ENCODE data around the gene CCNB1IP1. TPM values are rescaled to one million over a fixed set of nuclear protein-coding genes. Genes with fewer than 3 reads are reported as not detected.
"Not testable (repeated sequence)": the region's sequence is repeated elsewhere in the genome, so short reads cannot be mapped to it uniquely, and the experiment has no call there.

CCNB1IP1 gene
- polyA plus RNA-seq, 3 donors = 27.7 to 59.4 (median 40.7) TPM

- WGBS, 3 donors = 98 to 100% (median 98%) methylated on average over 2 of the region's 2 CpGs
- H3K27ac ChIP-seq (ENCODE audit: low read depth, low read length) = no peak overlapping the region
Observed at GRCh38 chr14:20277409-20277808, 55.7 kb downstream of the CCNB1IP1 start.

GRCh38 chr14:20274062-20274461 lies 59.0 kb downstream of the CCNB1IP1 start:
- WGBS, 3 donors = 97 to 99% (median 97%) methylated on average over 2 of the region's 2 CpGs
- no peak overlapping the region for H3K27ac ChIP-seq (ENCODE audit: low read depth, low read length)

- 93 to 96% (median 94%) methylated on average over 5 of the region's 5 CpGs for WGBS, 3 donors
- not testable (repeated sequence) for H3K27ac ChIP-seq (ENCODE audit: low read depth, low read length)
Observed at GRCh38 chr14:20264361-20264760, 68.7 kb downstream of the CCNB1IP1 start.

GRCh38 chr14:20262642-20263128 lies 70.4 kb downstream of the CCNB1IP1 start:
- no peak overlapping the region for H3K27ac ChIP-seq (ENCODE audit: low read depth, low read length)
- 43 to 63% (median 61%) methylated on average over 3 of the region's 3 CpGs for WGBS, 3 donors

Other genes starting within 250 kb of the CCNB1IP1 start
- not detected for gene OR4K17, start 222.5 kb downstream of the CCNB1IP1 start, polyA plus RNA-seq
- not detected for gene OR4N5, start 194.5 kb downstream of the CCNB1IP1 start, polyA plus RNA-seq
- not detected for gene OR11G2, start 142.4 kb downstream of the CCNB1IP1 start, polyA plus RNA-seq
- gene OR11H6, start 109.6 kb downstream of the CCNB1IP1 start, polyA plus RNA-seq = not detected
- gene OR11H7, start 104.3 kb downstream of the CCNB1IP1 start, polyA plus RNA-seq = not detected
- not detected for gene OR11H4, start 94.0 kb downstream of the CCNB1IP1 start, polyA plus RNA-seq
- gene TTC5, start 27.3 kb downstream of the CCNB1IP1 start, polyA plus RNA-seq = 10 to 100 TPM in 1 of 3 donors, 1 to 10 TPM in 2; 3.7 to 10.1 (median 5.0) TPM
- 10 to 100 TPM in 2 of 3 donors, 1 to 10 TPM in 1; 8.7 to 16.9 (median 11.0) TPM for gene PARP2, start 10.4 kb upstream of the CCNB1IP1 start, polyA plus RNA-seq
- 10 to 100 TPM in 2 of 3 donors, 1 to 10 TPM in 1; 5.4 to 16.2 (median 14.6) TPM for gene TEP1, start 80.2 kb upstream of the CCNB1IP1 start, polyA plus RNA-seq
- 1 to 10 TPM in 1 of 3 donors, under 1 TPM in 2; 0.09 to 1.6 (median 0.27) TPM for gene KLHL33, start 102.9 kb upstream of the CCNB1IP1 start, polyA plus RNA-seq
- gene OSGEP, start 121.5 kb upstream of the CCNB1IP1 start, polyA plus RNA-seq = 10 to 100 TPM; 19.5 to 26.7 (median 22.4) TPM
- 100 to 1,000 TPM in 2 of 3 donors, 10 to 100 TPM in 1; 94.2 to 151 (median 116) TPM for gene APEX1, start 121.9 kb upstream of the CCNB1IP1 start, polyA plus RNA-seq
- gene PIP4P1, start 128.2 kb upstream of the CCNB1IP1 start, polyA plus RNA-seq = 10 to 100 TPM; 19.0 to 36.6 (median 24.6) TPM
- gene PNP, start 136.1 kb upstream of the CCNB1IP1 start, polyA plus RNA-seq = 100 to 1,000 TPM in 1 of 3 donors, 10 to 100 TPM in 2; 17.0 to 182 (median 41.7) TPM
- under 1 TPM in 2 of 3 donors, not detected in 1; 0.05 to 0.09 TPM for gene RNASE10, start 172.3 kb upstream of the CCNB1IP1 start, polyA plus RNA-seq
- not detected for gene RNASE9, start 227.8 kb upstream of the CCNB1IP1 start, polyA plus RNA-seq

All from adipose tissue (tissue), 3 donors.